HCT116 (cell line): ENCODE measurements around the gene FANCM.

Source experiments
- EZH2phosphoT487 ChIP-seq: fragments of 200-600 bp; IDR thresholded peaks from 2 replicates; pipeline ENCODE4 v1.6.1; 2018; ENCODE audit warnings: antibody characterized with exemption, borderline replicate concordance
- ZNF274 ChIP-seq: fragments of 200-500 bp; sonication (Bioruptor generic); IDR thresholded peaks from 2 replicates; pipeline ENCODE4 v1.6.1; 2014; ENCODE audit warnings: mild to moderate bottlenecking, low read depth, low read length, inconsistent platforms

- TF ChIP-seq EZH2phosphoT487 (no peak), ZNF274 (no peak)
Observed at GRCh38 chr14:45133683-45134050, 2.1 kb upstream of the FANCM start.
